ENCODE results near the gene GBP4. TPM values are rescaled to one million over a fixed set of nuclear protein-coding genes. Genes with fewer than 3 reads are reported as not detected.

Gene GBP4, protein sequence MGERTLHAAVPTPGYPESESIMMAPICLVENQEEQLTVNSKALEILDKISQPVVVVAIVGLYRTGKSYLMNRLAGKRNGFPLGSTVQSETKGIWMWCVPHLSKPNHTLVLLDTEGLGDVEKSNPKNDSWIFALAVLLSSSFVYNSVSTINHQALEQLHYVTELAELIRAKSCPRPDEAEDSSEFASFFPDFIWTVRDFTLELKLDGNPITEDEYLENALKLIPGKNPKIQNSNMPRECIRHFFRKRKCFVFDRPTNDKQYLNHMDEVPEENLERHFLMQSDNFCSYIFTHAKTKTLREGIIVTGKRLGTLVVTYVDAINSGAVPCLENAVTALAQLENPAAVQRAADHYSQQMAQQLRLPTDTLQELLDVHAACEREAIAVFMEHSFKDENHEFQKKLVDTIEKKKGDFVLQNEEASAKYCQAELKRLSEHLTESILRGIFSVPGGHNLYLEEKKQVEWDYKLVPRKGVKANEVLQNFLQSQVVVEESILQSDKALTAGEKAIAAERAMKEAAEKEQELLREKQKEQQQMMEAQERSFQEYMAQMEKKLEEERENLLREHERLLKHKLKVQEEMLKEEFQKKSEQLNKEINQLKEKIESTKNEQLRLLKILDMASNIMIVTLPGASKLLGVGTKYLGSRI
- total RNA-seq, result under 0.01 and 0.36 TPM in 2 replicates

DNA sequence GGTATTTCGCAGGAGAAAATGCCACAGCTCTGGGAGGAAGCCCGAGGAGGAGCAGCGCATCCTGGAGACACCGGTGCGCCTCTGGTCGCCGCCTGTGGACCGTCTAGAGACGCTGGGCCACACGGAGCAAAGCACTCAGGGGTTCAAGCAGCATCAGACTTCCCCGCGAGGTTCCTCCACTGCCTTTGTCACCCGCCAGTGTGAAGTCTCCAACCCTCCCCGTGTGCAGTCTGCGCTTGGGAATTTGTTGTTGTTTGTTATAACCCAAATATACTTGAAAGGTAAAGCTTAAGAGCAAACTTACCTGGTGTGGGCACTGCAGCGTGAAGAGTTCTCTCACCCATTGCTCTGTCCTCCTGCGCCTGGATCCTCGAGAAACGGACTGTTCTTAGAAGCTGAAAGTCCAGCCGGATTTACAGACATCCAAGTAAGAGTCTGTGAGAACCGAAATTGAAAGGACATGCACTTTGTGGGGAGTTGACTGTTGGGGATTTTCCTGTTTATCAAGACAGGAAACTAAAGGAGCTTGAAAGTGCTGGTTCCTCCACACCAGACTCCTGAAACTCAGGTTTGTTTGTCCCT, at the start of gene GBP4:
GBP4 (minus strand) TSS at position 452 of the 582 bp plus-strand sequence; CDS start at position 344, 108 bp downstream.

DNA sequence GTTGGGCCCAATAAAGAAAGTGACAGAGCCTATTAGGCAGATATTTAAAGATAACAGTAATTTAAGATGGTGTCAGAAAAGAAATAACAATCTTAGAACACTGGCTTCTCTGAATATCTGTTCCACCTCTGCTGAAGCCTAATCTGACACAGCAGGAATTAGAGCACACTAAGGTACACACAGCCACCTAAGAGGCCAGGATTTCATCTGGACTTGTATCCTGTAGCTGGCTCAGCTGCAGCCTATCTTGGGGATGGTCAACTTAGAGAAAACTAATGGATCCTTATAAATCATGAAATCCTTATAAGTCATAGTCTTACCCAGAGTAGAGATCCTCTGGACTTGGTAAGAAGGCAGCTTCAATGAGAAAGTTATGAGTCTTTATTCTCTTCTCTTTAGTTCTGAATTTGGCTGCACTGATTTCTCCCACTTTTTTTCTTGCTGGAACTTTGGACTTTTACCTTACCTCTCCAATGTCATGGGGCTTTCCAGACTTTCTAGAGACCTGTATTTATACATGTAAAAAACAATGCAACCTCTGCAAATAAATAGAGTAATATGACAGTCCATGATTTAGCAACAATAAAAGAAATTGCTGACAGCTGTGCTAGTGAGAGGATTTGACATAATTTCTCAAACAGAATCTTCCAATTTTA, 23.0 kb downstream of the GBP4 start, which contains the start of gene GBP7:
GBP7 (minus strand) TSS at position 403 of the 656 bp plus-strand sequence. CDS start 4,068 bp downstream, outside the sequence.

Other genes with a start within 250 kb of the GBP4 start
- 19.9 and 25.3 TPM in 2 replicates for gene KYAT3, start 206.3 kb downstream of the GBP4 start, total RNA-seq
- gene RBMXL1, start 206.3 kb downstream of the GBP4 start, total RNA-seq, result 14.5 and 15.0 TPM in 2 replicates
- gene GBP3, start 176.1 kb downstream of the GBP4 start, total RNA-seq, result 8.9 and 32.0 TPM in 2 replicates
- 15.0 and 68.2 TPM in 2 replicates for gene GBP1, start 133.7 kb downstream of the GBP4 start, total RNA-seq
- gene GBP2, start 72.8 kb downstream of the GBP4 start, total RNA-seq, result 1.4 and 19.7 TPM in 2 replicates
- not detected in 2 replicates for gene GBP7, start 22.9 kb downstream of the GBP4 start, total RNA-seq
- 0.34 and 1.1 TPM in 2 replicates for gene GBP5, start 73.9 kb upstream of the GBP4 start, total RNA-seq
- gene GBP6, start 165.1 kb upstream of the GBP4 start, total RNA-seq, result 29.4 and 82.7 TPM in 2 replicates

All from nasal cavity respiratory epithelium epithelial cell of viscerocranial mucosa (primary cell).